ENCODE measurements around the gene TMOD1.

DNA sequence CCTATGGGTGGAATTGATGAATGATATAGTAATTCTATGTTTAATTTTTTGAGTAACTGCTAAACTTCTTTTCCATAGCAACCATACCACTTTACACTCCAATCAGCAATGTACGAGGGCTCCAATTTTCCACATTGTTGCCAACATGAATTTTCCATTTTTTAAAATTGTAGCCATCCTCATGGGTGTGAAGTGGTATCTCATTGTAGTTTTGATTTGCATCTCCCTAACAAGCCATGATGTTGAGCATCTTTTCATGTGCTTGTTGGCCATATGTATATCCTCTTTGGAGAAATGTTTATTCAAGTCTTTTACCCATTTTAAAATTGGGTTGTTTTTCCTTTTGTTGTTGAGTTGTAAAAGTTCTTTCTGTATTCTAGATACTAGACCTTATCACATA lies 48.9 kb downstream of the TMOD1 start:
- TF ChIP-seq EZH2phosphoT487 (IDR thresholded peaks at IDR 0.05; ENCODE audit: borderline replicate concordance, low read depth) (no peak), POLR2AphosphoS5 (IDR thresholded peaks at IDR 0.05; ENCODE audit: low read depth, low read length) (no peak), REST (IDR thresholded peaks at IDR 0.05; ENCODE audit: low read depth, low read length) (no peak)
